GM18873 (cell line): ENCODE measurements around the gene DGCR8.
"Not testable (repeated sequence)": the region's sequence is repeated elsewhere in the genome, so short reads cannot be mapped to it uniquely, and the experiment has no call there.

ENCODE experiments used
- ATAC-seq: cut with Tn5 transposase; IDR thresholded peaks from one replicate; pipeline ENCODE4 v1.9.1; 2021; ENCODE audit warnings: mild to moderate bottlenecking, moderate library complexity, moderate number of reproducible peaks; ENCODE audit not compliant: unreplicated experiment, low FRiP score

Gene DGCR8

GRCh38 chr22:20065896-20066616 lies 14.0 kb upstream of the DGCR8 start:
- no peak for ATAC-seq

GRCh38 chr22:20066617-20067383 lies 13.2 kb upstream of the DGCR8 start:
- ATAC-seq = no peak

- ATAC-seq = not testable (repeated sequence)
Measured at GRCh38 chr22:20067384-20067682, 12.7 kb upstream of the DGCR8 start.

- no peak for ATAC-seq
Measured at GRCh38 chr22:20068640-20069039, 11.4 kb upstream of the DGCR8 start.

- no peak for ATAC-seq
Measured at GRCh38 chr22:20069331-20070042, 10.6 kb upstream of the DGCR8 start.

GRCh38 chr22:20071524-20071972 lies 8.5 kb upstream of the DGCR8 start:
- ATAC-seq = no peak

GRCh38 chr22:20076627-20077172 lies 3.3 kb upstream of the DGCR8 start:
- no peak for ATAC-seq

GRCh38 chr22:20080445-20080775 lies 369 bp downstream of the DGCR8 start:
- ATAC-seq = peak; percentile 26

- ATAC-seq = no peak
Measured at GRCh38 chr22:20080776-20081654, 974 bp downstream of the DGCR8 start.

GRCh38 chr22:20083157-20083890 lies 3.3 kb downstream of the DGCR8 start:
- ATAC-seq = no peak

- no peak for ATAC-seq
Measured at GRCh38 chr22:20083891-20084546, 4.0 kb downstream of the DGCR8 start.

GRCh38 chr22:20084547-20085413 lies 4.7 kb downstream of the DGCR8 start:
- no peak for ATAC-seq

- ATAC-seq = no peak
Measured at GRCh38 chr22:20085651-20086050, 5.6 kb downstream of the DGCR8 start.

GRCh38 chr22:20086101-20086599 lies 6.1 kb downstream of the DGCR8 start:
- ATAC-seq = no peak

- no peak for ATAC-seq
Measured at GRCh38 chr22:20086763-20087162, 6.7 kb downstream of the DGCR8 start.

- ATAC-seq = no peak
Measured at GRCh38 chr22:20087319-20088262, 7.5 kb downstream of the DGCR8 start.

- no peak for ATAC-seq
Measured at GRCh38 chr22:20088263-20088648, 8.2 kb downstream of the DGCR8 start.
